Measurements from ENCODE around the gene HOXA11. TPM values are rescaled to one million over a fixed set of nuclear protein-coding genes. Genes with fewer than 3 reads are reported as not detected.

Gene HOXA11
- total RNA-seq, 2 experiments from 2014 or later: not detected

DNA sequence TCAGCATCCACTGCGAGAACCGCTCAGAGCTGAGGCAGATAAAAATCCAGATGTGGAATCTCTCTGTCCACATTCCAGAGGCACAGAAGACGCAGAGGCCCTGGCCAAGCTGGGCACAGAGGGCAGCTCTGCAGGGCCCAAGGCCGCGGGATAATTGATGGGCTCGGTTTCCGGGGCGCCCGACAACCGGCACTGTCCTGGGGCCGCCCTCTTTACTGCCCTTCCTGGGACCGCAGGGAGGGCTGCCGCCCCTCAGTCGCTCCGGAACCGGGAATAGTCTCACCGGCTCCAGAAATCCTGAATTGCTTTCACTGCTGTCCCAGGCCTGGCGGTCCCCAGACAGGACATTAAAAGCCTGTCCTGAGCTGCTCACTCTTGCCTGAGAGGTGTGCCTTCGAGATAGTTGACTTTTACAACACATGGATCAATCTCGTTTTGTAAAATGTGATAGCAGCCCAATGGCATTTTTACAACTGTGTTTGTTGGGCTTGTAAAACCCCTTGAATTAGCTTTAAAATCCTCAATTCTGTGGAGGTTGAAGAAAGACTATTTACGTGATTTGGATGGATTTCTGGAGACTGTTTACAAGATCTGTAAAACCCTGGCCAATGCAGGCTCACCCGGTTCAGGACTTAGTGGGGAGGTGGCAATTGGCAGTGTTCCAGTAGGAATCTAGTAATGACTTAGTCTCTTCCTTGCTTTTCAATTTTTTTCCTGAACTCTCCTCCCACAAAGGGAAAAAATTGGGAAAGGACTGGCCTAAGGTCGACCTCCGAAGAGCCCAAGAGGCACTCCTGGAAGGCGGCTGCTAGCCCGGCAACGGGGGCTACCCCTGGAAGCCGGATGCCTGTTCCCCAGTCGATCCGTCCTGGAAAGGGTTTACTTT lies 36.0 kb downstream of the HOXA11 start:
- Histone ChIP-seq H2AFZ (ENCODE audit: low read length) (no peak overlapping the region), H3K4me1 (ENCODE audit: insufficient read depth, low read length, poor library complexity, severe bottlenecking) (peaks cover 36% of the 10 kb centered on the region), H3K79me2 (ENCODE audit: insufficient read depth, low read depth, low read length) (peaks cover 8% of the 10 kb centered on the region; the same call in 1 of the 2 replicates), H3K36me3 (ENCODE audit: insufficient read depth, low read length) (peaks cover 7% of the 10 kb centered on the region), H3K4me3 (ENCODE audit: low read depth, low read length, poor library complexity, severe bottlenecking) (peak overlapping the region; percentile 75), H3K9me3 (ENCODE audit: low read length) (no peaks in the 10 kb centered on the region), H3K9me2 (ENCODE audit: insufficient read depth, low read length) (no peaks in the 10 kb centered on the region), H3K4me2 (ENCODE audit: low read length) (peak overlapping the region; percentile 94), H3K27ac (ENCODE audit: low read depth, low read length, poor library complexity, severe bottlenecking) (no peak overlapping the region), H4K20me1 (ENCODE audit: insufficient read depth, low read length) (no peaks in the 10 kb centered on the region)
- POLR2A ChIA-PET: interaction anchor here (0.8 to 2.2 kb wide), 5 partner anchors 14 to 283 kb away, joined by 3 to 5 read pairs (median 4); partner anchors contain the start of gene HOXA1
- BruUV-seq (replicated peaks): no TSS peak
- CTCF ChIA-PET (ENCODE audit: unreplicated experiment): interaction anchor here (0.6 kb wide), 1 partner anchor 784 kb away, joined by 3 read pairs; no protein-coding TSS in a partner anchor
- no peak for DNase-seq (ENCODE audit: low spot score)
- no peak for TF ChIP-seq EZH2phosphoT487 (IDR thresholded peaks at IDR 0.05; ENCODE audit: borderline replicate concordance, low read depth, low read length)
- TF ChIP-seq, protein P1, sequence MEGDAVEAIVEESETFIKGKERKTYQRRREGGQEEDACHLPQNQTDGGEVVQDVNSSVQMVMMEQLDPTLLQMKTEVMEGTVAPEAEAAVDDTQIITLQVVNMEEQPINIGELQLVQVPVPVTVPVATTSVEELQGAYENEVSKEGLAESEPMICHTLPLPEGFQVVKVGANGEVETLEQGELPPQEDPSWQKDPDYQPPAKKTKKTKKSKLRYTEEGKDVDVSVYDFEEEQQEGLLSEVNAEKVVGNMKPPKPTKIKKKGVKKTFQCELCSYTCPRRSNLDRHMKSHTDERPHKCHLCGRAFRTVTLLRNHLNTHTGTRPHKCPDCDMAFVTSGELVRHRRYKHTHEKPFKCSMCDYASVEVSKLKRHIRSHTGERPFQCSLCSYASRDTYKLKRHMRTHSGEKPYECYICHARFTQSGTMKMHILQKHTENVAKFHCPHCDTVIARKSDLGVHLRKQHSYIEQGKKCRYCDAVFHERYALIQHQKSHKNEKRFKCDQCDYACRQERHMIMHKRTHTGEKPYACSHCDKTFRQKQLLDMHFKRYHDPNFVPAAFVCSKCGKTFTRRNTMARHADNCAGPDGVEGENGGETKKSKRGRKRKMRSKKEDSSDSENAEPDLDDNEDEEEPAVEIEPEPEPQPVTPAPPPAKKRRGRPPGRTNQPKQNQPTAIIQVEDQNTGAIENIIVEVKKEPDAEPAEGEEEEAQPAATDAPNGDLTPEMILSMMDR (conservative IDR thresholded peaks at IDR 0.05; ENCODE audit: low read length): no peak
- intact Hi-C loops (cut with micrococcal nuclease; ENCODE audit: unreplicated experiment): no loop called here

DNA sequence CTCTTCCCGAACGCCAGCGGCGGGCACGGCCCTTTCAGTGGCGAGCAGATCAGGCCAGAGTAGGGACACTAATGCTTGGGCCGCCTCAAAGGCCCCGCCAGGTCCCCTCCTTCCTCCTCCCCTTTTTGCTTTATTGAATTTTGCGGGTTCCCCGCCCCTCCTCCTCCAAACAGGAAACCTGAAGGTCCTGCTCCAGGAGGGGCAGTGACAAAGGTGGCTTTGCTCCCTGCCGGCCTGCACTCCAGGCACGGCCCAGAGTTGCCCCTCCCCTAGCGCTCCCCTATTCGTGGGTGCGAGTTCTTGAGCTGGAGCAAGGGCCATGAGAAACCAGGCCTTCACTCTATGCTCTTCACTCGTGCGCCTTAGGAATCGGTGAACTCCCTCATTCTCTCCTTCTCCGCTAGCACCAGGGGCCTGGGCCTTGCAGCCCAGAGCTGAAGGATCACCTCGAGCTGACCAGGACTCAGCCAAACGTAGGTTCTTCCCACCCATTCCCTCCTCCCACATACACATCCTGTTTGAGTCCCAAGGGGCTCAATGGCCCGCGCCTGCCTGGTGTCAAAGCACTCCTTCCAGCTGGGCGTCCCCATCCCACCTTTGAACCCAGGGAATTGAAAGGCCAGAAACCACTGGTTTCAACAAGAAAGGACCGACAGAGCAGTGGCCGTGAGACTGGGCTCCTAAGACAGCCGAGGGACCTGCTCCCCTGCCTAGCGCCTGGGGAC lies 36.8 kb downstream of the HOXA11 start:
- BruUV-seq (replicated peaks): no TSS peak
- peaks cover 11% of the 10 kb centered on the region for H3K36me3 ChIP-seq (ENCODE audit: insufficient read depth, low read length)
- TF ChIP-seq, protein P1 (conservative IDR thresholded peaks at IDR 0.05; ENCODE audit: low read length): no peak
- no peak for TF ChIP-seq EZH2phosphoT487 (IDR thresholded peaks at IDR 0.05; ENCODE audit: borderline replicate concordance, low read depth, low read length)
- ChIA-PET POLR2A (no interaction called here), CTCF (ENCODE audit: unreplicated experiment) (interaction anchor here (0.6 kb wide), 1 partner anchor 783 kb away, joined by 3 read pairs; no protein-coding TSS in a partner anchor)
- H3K9me2 ChIP-seq (ENCODE audit: insufficient read depth, low read length): no peaks in the 10 kb centered on the region
- DNase-seq (ENCODE audit: low spot score): no peak
- H4K20me1 ChIP-seq (ENCODE audit: insufficient read depth, low read length): no peaks in the 10 kb centered on the region
- no peak overlapping the region for H3K27ac ChIP-seq (ENCODE audit: low read depth, low read length, poor library complexity, severe bottlenecking)
- H3K79me2 ChIP-seq (ENCODE audit: insufficient read depth, low read depth, low read length): peaks cover 8% of the 10 kb centered on the region; the same call in 1 of the 2 replicates
- peak overlapping the region; percentile 94 for H3K4me2 ChIP-seq (ENCODE audit: low read length)
- intact Hi-C loops (cut with micrococcal nuclease; ENCODE audit: unreplicated experiment): no loop called here
- peaks cover 36% of the 10 kb centered on the region for H3K4me1 ChIP-seq (ENCODE audit: insufficient read depth, low read length, poor library complexity, severe bottlenecking)
- H3K9me3 ChIP-seq (ENCODE audit: low read length): no peaks in the 10 kb centered on the region
- peak overlapping the region; percentile 75 for H3K4me3 ChIP-seq (ENCODE audit: low read depth, low read length, poor library complexity, severe bottlenecking)
- H2AFZ ChIP-seq (ENCODE audit: low read length): no peak overlapping the region

All from OCI-LY7 (cell line).